ENCODE measurements around the gene PPARG. TPM values are rescaled to one million over a fixed set of nuclear protein-coding genes. Genes with fewer than 3 reads are reported as not detected.

Gene PPARG
- polyA plus RNA-seq, 1 of the 3 experiments (the other 2 are of a cell fraction): 2.8 TPM

- TF ChIP-seq REST (IDR thresholded peaks at IDR 0.05; ENCODE audit: low read depth, low read length) (no peak), POLR2AphosphoS5 (IDR thresholded peaks at IDR 0.05; ENCODE audit: low read depth, low read length) (no peak), USF1 (IDR thresholded peaks at IDR 0.05; ENCODE audit: borderline replicate concordance, low read depth) (no peak), MEF2A (IDR thresholded peaks at IDR 0.05; ENCODE audit: borderline replicate concordance, low read depth) (no peak), NRF1 (IDR thresholded peaks at IDR 0.05; ENCODE audit: low read depth, low read length) (no peak), CTCF (IDR thresholded peaks at IDR 0.05) (no peak), ZBTB33 (IDR thresholded peaks at IDR 0.05; ENCODE audit: borderline replicate concordance, low read depth) (no peak)
Measured at GRCh38 chr3:12423918-12424630, 135.2 kb downstream of the PPARG start (continued).

GRCh38 chr3:12424635-12425319, 135.9 kb downstream of the PPARG start:
- WGBS (ENCODE audit: low lambda C conversion rate): 59% methylated on average over 12 of the region's 12 CpGs
- H3K79me2 ChIP-seq (ENCODE audit: insufficient read depth): no peaks in the 10 kb centered on the region; the same call in 1 of the 2 replicates

More at GRCh38 chr3:12424635-12425319, 135.9 kb downstream of the PPARG start:
- no peak overlapping the region for H2AFZ ChIP-seq (ENCODE audit: low read depth)
- no peaks in the 10 kb centered on the region for H4K20me1 ChIP-seq (ENCODE audit: insufficient read depth)
- H3F3A ChIP-seq (replicated peaks; ENCODE audit: insufficient read depth): peaks cover 11% of the 10 kb centered on the region
- POLR2A ChIA-PET: no interaction called here
- H3K4me1 ChIP-seq (ENCODE audit: control insufficient read depth in 1 of 2, insufficient read depth in 2 of 2, low read depth in 1 of 2, low read length in 1 of 2): peaks cover 18 to 33% of the 10 kb centered on the region in 2 experiments
- H3K36me3 ChIP-seq (replicated peaks in 1 of 2; ENCODE audit: control insufficient read depth in 1 of 2, insufficient read depth in 2 of 2, low read length in 1 of 2): no peaks in the 10 kb centered on the region
- H3K27me3 ChIP-seq (ENCODE audit: insufficient read depth): no peaks in the 10 kb centered on the region
- H3K4me3 ChIP-seq (ENCODE audit: low read depth in 2 of 2, low read length in 1 of 2): no peak overlapping the region; a peak in 1 of 4 replicates
- no peak overlapping the region for H3K9ac ChIP-seq
- CTCF ChIA-PET: interaction anchor here (1.3 to 3.3 kb wide), 3 partner anchors 13 to 55 kb away, joined by 3 to 13 read pairs (median 3); no protein-coding TSS in a partner anchor
- no peaks in the 10 kb centered on the region for H3K9me3 ChIP-seq
- H3K27ac ChIP-seq (ENCODE audit: low read depth in 2 of 2, low read length in 1 of 2): peak overlapping the region; percentile 56 to 63; a peak in 3 of 4 replicates
- no peaks in the 10 kb centered on the region for H3K9me2 ChIP-seq
- TF ChIP-seq POLR2AphosphoS5 (IDR thresholded peaks at IDR 0.05; ENCODE audit: low read depth, low read length): no peak
- peak; percentile 89 for TF ChIP-seq RCOR1 (IDR thresholded peaks at IDR 0.05; ENCODE audit: low read length)
- peak; percentile 94 for TF ChIP-seq GATA2 (CRISPR knock-in tag; IDR thresholded peaks at IDR 0.05)
- no peak for TF ChIP-seq TCF12 (IDR thresholded peaks at IDR 0.05)
- no peak for TF ChIP-seq YY1 (IDR thresholded peaks at IDR 0.05; ENCODE audit: low read depth)
- peak; percentile 74; the same call in 1 of the 2 replicates for TF ChIP-seq FOXJ3 (CRISPR knock-in tag; IDR thresholded peaks at IDR 0.05)
- no peak for TF ChIP-seq RAD21 (IDR thresholded peaks at IDR 0.05; ENCODE audit: low read length)
- peak in 1 of 2 experiments; percentile 65; a peak in 2 of 4 replicates for TF ChIP-seq EP300 (IDR thresholded peaks at IDR 0.05; ENCODE audit: borderline replicate concordance in 1 of 2, low read depth in 1 of 2, low read length in 1 of 2)
- peak; percentile 41 for TF ChIP-seq CHD2 (IDR thresholded peaks at IDR 0.05; ENCODE audit: low read length, partially characterized antibody)
- peak overlapping the region; percentile 61 for H3K4me2 ChIP-seq
- peak; percentile 54 for DNase-seq

Data from SK-N-SH (cell line).